K562 (cell line): ENCODE results near the gene TRERF1. TPM values are rescaled to one million over a fixed set of nuclear protein-coding genes. Genes with fewer than 3 reads are reported as not detected.

ENCODE experiments used
- ATAC-seq: fragments of 200-7000 bp; cut with Tn5 transposase; 3 replicates; pipeline ENCODE4 v1.9.1; 2020; ENCODE audit warnings: moderate library complexity
- BruUV-seq: library from RNA; stranded (reverse); fragments of 400-500 nt; replicated peaks from 2 replicates; lab custom pipeline; 2021; lab: Mats Ljungman, UMichigan
- CTCF ChIA-PET: fragments of 300-600 bp; formaldehyde crosslinking; extraction: SDS; loops from one replicate; lab custom pipeline; 2021; ENCODE audit warnings: low intra/inter-chr PET ratio; lab: Yijun Ruan, JAX
- POLR2A ChIA-PET: fragments of 300-600, 350-650 bp; sonication (Branson Sonifier 250); formaldehyde crosslinking; extraction: SDS; loops from one replicate; lab custom pipeline; 2021; ENCODE audit warnings: antibody characterized with exemption, inconsistent platforms; lab: Yijun Ruan, JAX
- DNase-seq, 4 experiments: peaks; one replicate each; pipeline versions ENCODE4 v3.0.0 to v3.0.0-alpha.2; 2011 to 2018; ENCODE audit warnings: low spot score in 3 of 4, mixed read lengths in 3 of 4; ENCODE audit errors: extremely low read depth in 1 of 4
- FAIRE-seq: peaks from 2 replicates; lab custom pipeline; 2011; peaks lifted over from hg19 to GRCh38; lab: Jason Lieb, UNC
- H2AFZ ChIP-seq: 2 replicates; pipeline ENCODE4 v1.6.0; 2011; ENCODE audit warnings: low read depth, low read length, control low read depth, inconsistent platforms
- H3K27ac ChIP-seq: fragments of 200-600 bp; 3 replicates; pipeline ENCODE4 v1.8.0; 2011; ENCODE audit warnings: low read depth, mild to moderate bottlenecking, control low read depth, inconsistent platforms, low read length, moderate library complexity, mixed read lengths; ENCODE audit errors: extremely low read depth
- H3K27me3 ChIP-seq, 2 experiments: fragments of 300-600 bp in 1 of 2; 2 replicates in 1 of 2; 3 replicates in 1 of 2; pipeline versions ENCODE4 v1.6.0 to v1.8.0; 2011; ENCODE audit warnings: inconsistent platforms in 2 of 2, low read length in 2 of 2, mild to moderate bottlenecking in 1 of 2, mixed read lengths in 1 of 2, moderate library complexity in 1 of 2; ENCODE audit not compliant: control insufficient read depth in 2 of 2, insufficient read depth in 2 of 2
- H3K36me3 ChIP-seq: fragments of 300-600 bp; 3 replicates; pipeline ENCODE4 v1.8.0; 2011; ENCODE audit warnings: mild to moderate bottlenecking, low read length, inconsistent platforms; ENCODE audit not compliant: control insufficient read depth, insufficient read depth
- H3K4me1 ChIP-seq, 2 experiments: fragments of 200-600 bp in 1 of 2; replicated peaks in 1 of 2; 2 replicates in 1 of 2; 3 replicates in 1 of 2; pipeline versions ENCODE4 v1.5.1 to v1.8.0; 2011; ENCODE audit warnings: inconsistent platforms in 2 of 2, low read length in 2 of 2, mild to moderate bottlenecking in 1 of 2, mixed read lengths in 1 of 2, moderate library complexity in 1 of 2; ENCODE audit not compliant: control insufficient read depth in 2 of 2, insufficient read depth in 2 of 2
- H3K4me2 ChIP-seq: 2 replicates; pipeline ENCODE4 v1.6.1; 2011; ENCODE audit warnings: low read length, control low read depth, inconsistent platforms, mixed read lengths; ENCODE audit not compliant: insufficient read depth
- H3K4me3 ChIP-seq: fragments of 200-600 bp; sonication (generic), shearing (Covaris generic); 2 replicates; pipeline ENCODE4 v1.5.1; 2016; ENCODE audit warnings: control low read depth, inconsistent platforms
- H3K79me2 ChIP-seq: fragments of 200-600 bp; 3 replicates; pipeline ENCODE4 v1.8.0; 2011; ENCODE audit warnings: low read length, inconsistent platforms; ENCODE audit not compliant: control insufficient read depth, insufficient read depth
- H3K9ac ChIP-seq, 2 experiments: 2 replicates each; pipeline versions ENCODE4 v1.6.0 to v1.6.1; 2011; ENCODE audit warnings: low read depth in 2 of 2, low read length in 2 of 2, control low read depth in 1 of 2, inconsistent platforms in 1 of 2, mild to moderate bottlenecking in 1 of 2, mixed read lengths in 1 of 2; ENCODE audit not compliant: insufficient read depth in 1 of 2
- H3K9me1 ChIP-seq: one replicate; pipeline ENCODE4 v1.6.0; 2011; ENCODE audit warnings: inconsistent platforms, mild to moderate bottlenecking, low read length, moderate library complexity; ENCODE audit not compliant: control insufficient read depth, insufficient read depth
- H3K9me3 ChIP-seq: replicated peaks from 2 replicates; pipeline ENCODE4 v1.5.1; 2011; ENCODE audit warnings: low read depth, low read length, inconsistent platforms; ENCODE audit not compliant: control insufficient read depth, insufficient read depth
- H4K20me1 ChIP-seq: replicated peaks from 2 replicates; pipeline ENCODE4 v1.6.1; 2011; ENCODE audit warnings: low read length, inconsistent platforms, mixed read lengths; ENCODE audit not compliant: control insufficient read depth, insufficient read depth
- ESRRA ChIP-seq: fragments of 450-650 bp; IDR thresholded peaks from 2 replicates; pipeline ENCODE4 v1.6.1; 2014; ENCODE audit warnings: low read depth, mild to moderate bottlenecking, moderate library complexity, borderline replicate concordance
- FOS ChIP-seq: IDR thresholded peaks from 3 replicates; pipeline ENCODE4 v1.6.1; 2011; ENCODE audit not compliant: insufficient read length; ENCODE audit errors: extremely low read depth
- FUS ChIP-seq: fragments of 200-400 bp; formaldehyde crosslinking; optimal IDR thresholded peaks from 2 replicates; pipeline ENCODE3; 2017; ENCODE audit warnings: low read depth, low read length
- HDGF ChIP-seq: fragments of 450-650 bp; IDR thresholded peaks from 2 replicates; pipeline ENCODE4 v1.6.1; 2016
- HMG20A ChIP-seq: fragments of 450-650 bp; formaldehyde crosslinking; conservative IDR thresholded peaks from 2 replicates; pipeline ENCODE4 v1.4.0; 2020; ENCODE audit warnings: mild to moderate bottlenecking, mixed read lengths
- MBD2 ChIP-seq: sonication (generic); IDR thresholded peaks from 2 replicates; pipeline ENCODE4 v1.6.1; 2016; ENCODE audit warnings: low read depth, borderline replicate concordance
- PML ChIP-seq: IDR thresholded peaks from 2 replicates; pipeline ENCODE4 v1.6.1; 2012; ENCODE audit warnings: low read length, inconsistent platforms
- RCOR1 ChIP-seq, 2 experiments: IDR thresholded peaks; 2 replicates each; pipeline ENCODE4 v1.6.1; 2012; ENCODE audit warnings: low read depth in 2 of 2, low read length in 2 of 2, borderline replicate concordance in 1 of 2, improper control_type of control experiment in 1 of 2
- TBP ChIP-seq: optimal IDR thresholded peaks from 2 replicates; pipeline ENCODE3; 2011; ENCODE audit warnings: low read depth, low read length, improper control_type of control experiment
- ZKSCAN8 ChIP-seq: fragments of 200-800 bp; sonication (Bioruptor generic); IDR thresholded peaks from 2 replicates; pipeline ENCODE4 v1.6.1; 2016; ENCODE audit warnings: missing genetic modification characterization, missing compliant biosample characterization
- ZNF3 ChIP-seq: fragments of 250-450 bp; sonication (Bioruptor Pico); IDR thresholded peaks from 2 replicates; pipeline ENCODE4 v1.5.0; 2021; ENCODE audit warnings: mild to moderate bottlenecking, moderate library complexity
- WGBS: fragments of 100-300 bp; shearing (Covaris generic); methylation state at CpG from one replicate; pipeline ENCODE4 v1.1.6; 2016; ENCODE audit warnings: low coverage, mixed read lengths; ENCODE audit not compliant: insufficient coverage; ENCODE audit errors: missing lambda C conversion rate; 5-methylcytosine and 5-hydroxymethylcytosine counted together
- in situ Hi-C: fragments of 300-500 bp; cut with MboI; formaldehyde crosslinking; loops from 4 replicates; pipeline ENCODE4 v1.15.0; 2018; ENCODE audit warnings: inconsistent platforms, mixed read lengths
- intact Hi-C: fragments of 100-400 bp; cut with micrococcal nuclease; formaldehyde crosslinking; loops from 2 replicates; pipeline ENCODE4 v1.14.2; 2022
- polyA plus RNA-seq, 8 experiments: library from polyadenylated mRNA; depleted of rRNA in 4 of 8; stranded (reverse) in 5 of 8; unstranded in 3 of 8; fragments of >200 nt; fragmentation: Nextera tagmentation in 2 of 8; fragmentation: Illumina TruSeq in 1 of 8; extraction: Ambion mirVana in 2 of 8; extraction: Trizol in 1 of 8; gene quantifications; 2 replicates each; pipeline versions ENCODE4 v1.2.1 to v1.2.3, GENCODE V29; 2011 to 2014; ENCODE audit warnings: inconsistent platforms in 1 of 8, missing spikeins in 1 of 8
- total RNA-seq, 7 experiments: library from RNA; depleted of rRNA in 6 of 7; stranded (reverse); fragments of >200 nt in 6 of 7; fragmentation: Illumina TruSeq in 2 of 7; extraction: Trizol in 2 of 7; gene quantifications; 2 replicates each; pipeline versions ENCODE4 v1.2.1 to v1.2.3, GENCODE V29; 2011 to 2021; ENCODE audit warnings: low replicate concordance in 1 of 7
- TF ChIP-seq, protein P1 (sequence below), 3 experiments: IDR thresholded peaks in 2 of 3; conservative IDR thresholded peaks in 1 of 3; 2 replicates each; pipeline ENCODE4 v1.5.1; 2011 to 2012; ENCODE audit warnings: low read length in 3 of 3, mild to moderate bottlenecking in 3 of 3, control low read depth in 2 of 3, improper control_type of control experiment in 1 of 3, inconsistent platforms in 1 of 3, low read depth in 1 of 3, mixed read lengths in 1 of 3, moderate library complexity in 1 of 3; ENCODE audit not compliant: insufficient read depth in 2 of 3

The TRERF1 gene
- total and polyA plus RNA-seq, 9 of the 15 experiments (the other 6 are each of a cell fraction or from before 2014, with no cell fraction given), result 0.04 to 0.20 (median 0.07) TPM; not detected in 3

- TF ChIP-seq, protein P1, sequence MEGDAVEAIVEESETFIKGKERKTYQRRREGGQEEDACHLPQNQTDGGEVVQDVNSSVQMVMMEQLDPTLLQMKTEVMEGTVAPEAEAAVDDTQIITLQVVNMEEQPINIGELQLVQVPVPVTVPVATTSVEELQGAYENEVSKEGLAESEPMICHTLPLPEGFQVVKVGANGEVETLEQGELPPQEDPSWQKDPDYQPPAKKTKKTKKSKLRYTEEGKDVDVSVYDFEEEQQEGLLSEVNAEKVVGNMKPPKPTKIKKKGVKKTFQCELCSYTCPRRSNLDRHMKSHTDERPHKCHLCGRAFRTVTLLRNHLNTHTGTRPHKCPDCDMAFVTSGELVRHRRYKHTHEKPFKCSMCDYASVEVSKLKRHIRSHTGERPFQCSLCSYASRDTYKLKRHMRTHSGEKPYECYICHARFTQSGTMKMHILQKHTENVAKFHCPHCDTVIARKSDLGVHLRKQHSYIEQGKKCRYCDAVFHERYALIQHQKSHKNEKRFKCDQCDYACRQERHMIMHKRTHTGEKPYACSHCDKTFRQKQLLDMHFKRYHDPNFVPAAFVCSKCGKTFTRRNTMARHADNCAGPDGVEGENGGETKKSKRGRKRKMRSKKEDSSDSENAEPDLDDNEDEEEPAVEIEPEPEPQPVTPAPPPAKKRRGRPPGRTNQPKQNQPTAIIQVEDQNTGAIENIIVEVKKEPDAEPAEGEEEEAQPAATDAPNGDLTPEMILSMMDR (IDR thresholded peaks at IDR 0.05 in 2 of 3, conservative IDR thresholded peaks at IDR 0.05 in 1 of 3; ENCODE audit: insufficient read depth in 2 of 3, low read depth in 1 of 3, low read length in 3 of 3), result no peak
- TF ChIP-seq ZKSCAN8 (CRISPR knock-in tag) (no peak), PML (no peak), TBP (no peak)
Measured at GRCh38 chr6:42448391-42448790, 3.3 kb downstream of the TRERF1 start (continued).

GRCh38 chr6:42446996-42447395 lies 4.7 kb downstream of the TRERF1 start:
- in situ Hi-C loops, result no loop called here
- Histone ChIP-seq H3K4me2 (no peak overlapping the region), H4K20me1 (no peaks in the 10 kb centered on the region), H3K27me3 (peaks cover 56 to 57% of the 10 kb centered on the region in 2 experiments; a peak in 4 of 5 replicates), H3K36me3 (no peaks in the 10 kb centered on the region), H3K79me2 (no peaks in the 10 kb centered on the region), H3K27ac (no peak overlapping the region), H3K9me1 (no peaks in the 10 kb centered on the region)
- BruUV-seq, result no TSS peak
- TF ChIP-seq FOS (no peak), ESRRA (no peak), HDGF (no peak), RCOR1 (IDR thresholded peaks at IDR 0.05; ENCODE audit: borderline replicate concordance in 1 of 2, low read depth in 2 of 2, low read length in 2 of 2) (no peak), HMG20A (CRISPR knock-in tag) (no peak), ZNF3 (CRISPR knock-in tag) (no peak), MBD2 (no peak), FUS (no peak)
- TF ChIP-seq, all 486 proteins: peak for 0
- Histone ChIP-seq H2AFZ (no peak overlapping the region), H3K9me3 (no peaks in the 10 kb centered on the region), H3K9ac (no peak overlapping the region), H3K4me1 (peaks cover 0 to 5% of the 10 kb centered on the region in 2 experiments; a peak in 3 of 5 replicates), H3K4me3 (no peak overlapping the region)
- intact Hi-C loops, result no loop called here
- ChIA-PET POLR2A (interaction anchor here (0.6 to 1.1 kb wide), 5 partner anchors 12 to 118 kb away, joined by 3 to 4 read pairs (median 3); no protein-coding TSS in a partner anchor), CTCF (no interaction called here)
- no peak for FAIRE-seq
- ATAC-seq, result no peak
- DNase-seq, result no peak
- 0% methylated on average over 3 of the region's 3 CpGs for WGBS
